H1 (cell line): ENCODE results near the gene PRRT2. TPM values are rescaled to one million over a fixed set of nuclear protein-coding genes. Genes with fewer than 3 reads are reported as not detected.

Source experiments
- POLR2A ChIP-seq, 2 experiments: IDR thresholded peaks; 1 replicate in 1 of 2; 2 replicates in 1 of 2; pipeline ENCODE4 v1.6.1; 2011; ENCODE audit warnings: low read depth in 2 of 2, low read length in 2 of 2, mild to moderate bottlenecking in 2 of 2; ENCODE audit errors: control extremely low read depth in 1 of 2
- RBBP5 ChIP-seq: IDR thresholded peaks from 2 replicates; pipeline ENCODE4 v1.7.1; 2012; ENCODE audit warnings: low read depth, mild to moderate bottlenecking, inconsistent platforms, low read length, moderate library complexity, borderline replicate concordance
- polyA plus RNA-seq, 7 experiments: library from polyadenylated mRNA; depleted of rRNA in 3 of 7; stranded (reverse) in 5 of 7; unstranded in 2 of 7; fragments of >200 nt in 5 of 7; fragments of 200-250 nt in 2 of 7; gene quantifications; 1 replicate in 5 of 7; 2 replicates in 1 of 7; 4 replicates in 1 of 7; pipeline versions ENCODE4 v1.2.1 to v1.2.3, GENCODE V29; 2011 to 2013; ENCODE audit warnings: missing spikeins in 2 of 7, mixed read lengths in 2 of 7
- total RNA-seq: library from RNA; stranded (reverse); fragmentation: NEBNext Ultra II Directional; extraction: Animal tissue kit (Norgen Biotek cat#: 25700); gene quantifications from 2 replicates; pipeline ENCODE4 v1.2.1, GENCODE V29; 2021

PRRT2 gene
- total and polyA plus RNA-seq, 2 of the 8 experiments (the other 6 are each of a cell fraction or from before 2014, with no cell fraction given), result 12.8 to 32.6 TPM

- TF ChIP-seq RBBP5 (no peak), POLR2A (IDR thresholded peaks at IDR 0.05; ENCODE audit: control extremely low read depth in 1 of 2, low read depth in 2 of 2, low read length in 2 of 2) (peak in 1 of 2 experiments; percentile 78; a peak in 1 of 3 replicates)
- TF ChIP-seq, all 59 proteins: peak for 10
These were observed 660 bp upstream of the PRRT2 start (continued) for GRCh38 chr16:29811170-29811895.
